GM18867 (cell line): ENCODE measurements around the gene NOX3.
"Not testable (repeated sequence)": the region's sequence is repeated elsewhere in the genome, so short reads cannot be mapped to it uniquely, and the experiment has no call there.

Experiments used
- ATAC-seq: cut with Tn5 transposase; IDR thresholded peaks from one replicate; pipeline ENCODE4 v1.9.1; 2021; ENCODE audit warnings: mild to moderate bottlenecking, moderate library complexity; ENCODE audit not compliant: unreplicated experiment

NOX3 gene

GRCh38 chr6:155470979-155471616, 15.5 kb upstream of the NOX3 start:
- ATAC-seq: not testable (repeated sequence)

GRCh38 chr6:155468543-155468942, 12.9 kb upstream of the NOX3 start:
- ATAC-seq: not testable (repeated sequence)

DNA sequence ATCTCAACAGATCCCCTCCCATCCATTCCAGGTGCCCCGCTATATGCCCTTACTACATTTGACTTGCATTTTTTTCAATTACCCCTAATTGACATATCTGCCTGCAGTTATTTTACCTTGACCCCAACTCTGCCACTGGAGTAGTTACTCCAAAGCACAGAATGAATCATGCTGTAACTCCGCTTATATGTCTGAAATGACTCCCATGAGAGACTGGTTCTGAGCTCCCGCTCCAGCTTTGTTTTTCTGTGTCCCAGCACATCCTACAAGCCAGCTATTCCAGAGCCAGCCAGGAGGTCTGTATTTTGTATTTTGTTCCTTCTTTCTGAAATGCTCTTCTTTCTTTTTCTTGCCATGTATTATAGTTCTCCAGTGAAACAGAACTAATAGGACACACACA, 10.9 kb upstream of the NOX3 start:
- no peak for ATAC-seq

DNA sequence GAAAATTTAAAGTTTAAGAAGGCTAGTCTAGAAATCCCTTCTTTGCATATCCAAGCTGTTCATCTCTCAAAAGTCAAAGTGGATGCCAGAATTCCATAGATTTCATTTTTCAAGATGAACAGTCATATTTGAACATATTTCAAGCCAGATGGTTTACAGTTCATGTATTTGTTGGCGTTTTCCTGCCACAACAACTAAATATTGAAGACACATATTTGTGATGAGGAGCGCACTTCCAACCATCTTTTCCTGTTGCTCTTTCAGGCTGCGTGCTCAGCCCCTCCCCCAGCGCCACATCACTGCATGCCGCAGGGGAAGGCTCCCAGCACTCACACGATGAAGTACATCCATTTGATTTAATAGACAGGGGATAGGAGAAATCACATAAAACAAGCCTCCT, 5.9 kb upstream of the NOX3 start:
- ATAC-seq: no peak

DNA sequence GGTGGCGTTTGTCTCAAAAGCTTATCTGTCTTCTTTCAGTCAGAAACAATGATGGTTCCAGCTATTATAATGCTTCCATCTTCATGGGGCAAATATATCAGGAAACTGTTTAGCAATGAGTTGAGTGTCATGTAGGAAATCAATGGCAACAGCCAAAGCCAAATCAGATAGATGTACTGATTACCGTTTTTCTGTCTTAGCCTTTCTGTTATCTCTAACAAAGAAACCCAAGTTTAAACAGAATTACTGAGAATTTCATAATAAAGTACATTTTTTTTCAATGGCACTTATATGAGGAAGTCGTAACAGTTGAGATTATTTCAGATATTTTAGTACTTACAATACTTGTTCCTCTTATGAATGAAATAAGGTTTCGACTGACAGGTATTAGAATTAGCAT, 1.2 kb downstream of the NOX3 start:
- no peak for ATAC-seq

DNA sequence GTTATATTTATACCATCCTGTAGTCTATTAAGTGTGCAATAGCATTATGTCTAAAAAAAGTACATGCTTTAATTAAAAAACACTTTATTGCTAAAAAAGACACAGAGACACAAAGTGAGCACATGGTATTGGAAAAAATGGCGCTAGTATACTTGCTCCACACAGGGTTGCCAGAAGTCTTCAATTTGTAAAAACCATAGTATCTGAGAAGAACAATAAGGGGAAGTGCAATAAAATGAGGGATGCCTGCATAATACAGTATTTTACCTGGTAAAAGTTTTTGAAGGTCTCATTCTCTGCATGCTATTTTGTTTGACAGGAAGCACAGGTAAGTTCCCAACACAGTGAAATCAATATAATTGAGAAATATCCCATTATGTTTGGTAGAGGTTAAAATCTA, 1.6 kb downstream of the NOX3 start:
- no peak for ATAC-seq

- ATAC-seq: no peak
Measured at GRCh38 chr6:155452576-155452975, 3.1 kb downstream of the NOX3 start.

GRCh38 chr6:155451530-155451929, 4.1 kb downstream of the NOX3 start:
- ATAC-seq: not testable (repeated sequence)

DNA sequence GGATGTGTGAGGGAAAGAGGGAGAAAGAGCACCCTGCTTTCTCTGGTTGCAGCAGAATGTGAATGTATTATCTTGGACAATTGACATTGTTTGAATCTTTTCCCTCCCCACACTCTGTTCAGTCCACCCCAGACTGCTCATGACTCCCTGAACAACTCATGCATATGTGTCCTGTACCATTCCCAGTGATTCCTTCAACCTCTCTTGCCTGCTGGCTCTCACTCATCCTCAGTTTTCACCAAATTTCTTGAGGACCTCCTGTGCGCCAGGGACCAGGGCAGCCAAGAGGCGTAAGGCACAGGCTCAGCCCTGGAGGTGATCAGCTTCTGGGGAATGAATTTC, 5.4 kb downstream of the NOX3 start:
- no peak for ATAC-seq

- ATAC-seq: no peak
Measured at GRCh38 chr6:155449450-155450239, 6.0 kb downstream of the NOX3 start.

DNA sequence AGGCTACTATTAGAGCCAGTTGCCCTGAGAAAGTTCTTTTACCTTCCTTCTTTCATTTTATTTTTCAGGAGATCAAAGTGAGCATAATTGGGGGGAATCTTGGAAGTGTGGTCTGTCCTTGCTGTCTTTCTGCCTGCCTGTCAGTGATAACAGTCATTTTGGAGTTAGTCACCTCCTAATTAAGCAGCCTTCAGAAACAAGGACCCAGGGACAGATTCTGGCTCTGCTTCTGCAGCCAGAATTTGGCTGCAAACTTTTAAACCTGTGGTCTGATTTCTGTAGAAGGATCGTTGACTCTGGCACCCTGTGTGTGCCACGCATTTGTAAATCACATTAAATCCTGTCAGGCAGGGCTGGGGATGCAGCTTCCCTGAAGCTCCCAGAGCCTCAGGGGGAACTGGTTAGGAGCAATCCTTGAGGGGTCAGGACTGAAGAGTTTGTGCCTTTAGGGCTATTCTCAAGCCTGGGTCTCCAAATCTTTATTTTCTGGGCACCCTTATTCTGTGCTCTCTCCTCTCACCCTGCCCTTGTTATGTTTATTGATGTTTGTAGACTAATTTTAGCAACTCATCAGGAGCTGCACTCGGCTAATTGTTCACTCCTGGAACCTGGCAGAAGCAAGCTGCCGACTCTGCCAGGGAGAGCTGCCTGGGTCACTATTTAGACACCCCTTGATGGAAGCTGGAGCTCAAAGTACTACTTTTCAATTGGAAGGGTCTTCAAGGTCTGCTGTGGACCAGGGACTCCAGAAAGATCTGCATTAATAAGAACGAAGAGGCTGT, 6.8 kb downstream of the NOX3 start:
- no peak for ATAC-seq

DNA sequence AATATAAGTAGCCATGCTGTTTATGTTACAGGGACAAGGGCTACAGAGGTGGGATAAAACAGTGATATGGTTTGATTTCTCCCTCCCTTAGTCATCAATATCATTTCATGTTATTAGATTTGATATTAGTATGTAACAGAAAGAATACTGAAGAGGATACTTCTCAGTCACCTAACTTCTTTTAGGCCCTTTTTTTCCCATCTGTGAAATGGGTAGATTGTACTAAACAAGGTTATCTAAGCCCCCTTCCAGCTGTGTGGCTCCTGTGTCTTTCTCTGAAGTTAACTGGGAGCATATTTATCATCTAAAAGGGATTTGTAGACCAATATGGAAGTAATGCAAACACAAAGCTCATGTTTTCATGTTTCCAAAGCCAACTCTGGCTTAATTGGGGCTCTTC, 7.7 kb downstream of the NOX3 start:
- ATAC-seq: no peak

GRCh38 chr6:155444952-155445903, 10.4 kb downstream of the NOX3 start:
- ATAC-seq: no peak

- ATAC-seq: no peak
Measured at GRCh38 chr6:155444120-155444917, 11.3 kb downstream of the NOX3 start.

- ATAC-seq: no peak
Measured at GRCh38 chr6:155443168-155443567, 12.5 kb downstream of the NOX3 start.

DNA sequence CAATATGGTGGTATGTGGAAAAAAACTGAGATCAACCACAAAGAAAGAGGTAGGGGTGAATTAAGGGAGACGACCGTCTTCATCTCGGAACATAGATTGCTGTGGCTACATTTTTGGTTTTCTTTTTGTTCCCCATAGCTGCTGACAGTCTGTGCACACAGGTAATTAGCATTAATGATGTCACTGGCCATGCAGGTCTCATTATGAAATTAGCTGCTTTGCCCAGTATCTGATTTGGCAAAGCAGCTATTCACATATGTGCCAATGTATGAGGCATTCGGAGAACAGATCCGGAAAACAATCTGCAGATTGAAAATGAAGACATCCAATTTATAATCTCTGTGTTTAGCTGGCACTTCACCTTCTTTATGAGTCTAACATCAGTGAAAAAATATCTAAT, 13.1 kb downstream of the NOX3 start:
- no peak for ATAC-seq

- ATAC-seq: no peak
Measured at GRCh38 chr6:155441112-155441465, 14.6 kb downstream of the NOX3 start.

- no peak for ATAC-seq
Measured at GRCh38 chr6:155440398-155441111, 15.1 kb downstream of the NOX3 start.

DNA sequence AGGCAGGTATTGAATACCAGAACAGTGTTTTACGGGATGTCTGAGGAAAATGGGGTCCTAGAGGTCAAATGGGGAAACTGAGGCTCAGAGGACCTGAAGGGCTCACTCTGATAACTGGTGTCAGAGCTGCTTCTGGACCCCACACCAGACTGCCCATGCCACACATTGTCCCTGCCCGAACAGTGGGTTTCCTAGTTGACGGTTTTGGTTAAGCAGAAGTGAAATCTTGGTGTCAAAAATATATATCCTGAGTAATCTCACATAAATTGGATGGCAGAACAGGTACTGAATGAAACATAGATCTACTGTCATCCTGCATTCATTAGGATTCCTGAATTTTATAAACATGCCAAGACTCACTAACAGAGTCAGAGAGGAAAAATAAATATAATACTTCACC, 16.3 kb downstream of the NOX3 start:
- ATAC-seq: peak; percentile 70
